Peyer's patch (tissue), 4 donors: Measurements from ENCODE around the gene ANXA3.

ENCODE experiments used
- CTCF ChIP-seq, 6 experiments: fragments of 450-650 bp in 4 of 6; fragments of 200-600 bp in 2 of 6; sonication (generic) in 1 of 6; IDR thresholded peaks; one replicate each; pipeline ENCODE4 v1.5.1; 2017 to 2019; ENCODE audit warnings: antibody characterized with exemption in 6 of 6, mild to moderate bottlenecking in 3 of 6, moderate library complexity in 1 of 6
- POLR2A ChIP-seq, 2 donors: fragments of 450-650 bp; IDR thresholded peaks; one replicate each; pipeline ENCODE4 v1.5.1; 2017; ENCODE audit warnings: antibody characterized with exemption in 2 of 2, mild to moderate bottlenecking in 2 of 2, moderate library complexity in 2 of 2

GRCh38 chr4:78650106-78651024 lies 98.8 kb downstream of the ANXA3 start:
- TF ChIP-seq CTCF (IDR thresholded peaks at IDR 0.05) (no peak), POLR2A (IDR thresholded peaks at IDR 0.05) (no peak)
